ENCODE data around the gene PTBP1. TPM values are rescaled to one million over a fixed set of nuclear protein-coding genes. Genes with fewer than 3 reads are reported as not detected.

The PTBP1 gene
- total RNA-seq, 1 experiment from 2014 or later, result 712 TPM

DNA sequence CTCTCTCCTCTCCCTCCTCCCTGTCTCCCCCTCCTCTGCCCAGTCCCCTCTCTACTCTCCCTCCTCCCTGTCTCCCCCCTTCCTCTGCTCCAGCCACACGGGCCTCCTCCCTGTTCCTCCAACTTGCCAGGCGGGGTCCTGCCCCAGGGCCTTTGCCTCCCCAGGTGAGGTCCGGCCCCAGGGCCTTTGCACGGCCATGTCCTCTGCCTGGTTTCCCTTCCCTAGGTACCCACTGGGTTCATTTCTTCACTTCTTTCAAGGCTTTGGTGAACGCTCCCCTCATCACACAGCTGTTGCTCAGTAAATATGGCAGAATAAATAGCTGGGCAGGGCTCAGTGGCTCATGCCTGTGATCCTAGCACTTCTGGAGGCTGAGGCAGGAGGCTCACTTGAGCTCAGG lies 25.2 kb upstream of the PTBP1 start:
- Mint-ChIP-seq H3K27me3 (ENCODE audit: low read depth) (peaks cover 3% of the 10 kb centered on the region), H3K4me3 (no peak overlapping the region), H3K27ac (no peak overlapping the region), H3K4me1 (no peaks in the 10 kb centered on the region), H3K9me3 (no peaks in the 10 kb centered on the region; a peak in 2 of 5 replicates), H3K36me3 (ENCODE audit: insufficient read depth in 1 of 3, low read depth in 3 of 3) (no peaks in the 10 kb centered on the region)
- H3K23ac ChIP-seq (ENCODE audit: insufficient read length, low read depth, low read length), result no peak overlapping the region
- no peak overlapping the region for H3K4ac ChIP-seq (ENCODE audit: low read depth, low read length)
- H2BK12ac ChIP-seq (ENCODE audit: insufficient read length, low read depth, low read length), result no peak overlapping the region
- H4K91ac ChIP-seq (ENCODE audit: insufficient read length, low read depth, low read length), result no peak overlapping the region
- H3T11ph ChIP-seq (ENCODE audit: low read length), result no peak overlapping the region
- H3K27me3 ChIP-seq (ENCODE audit: insufficient read depth, low read length), result no peaks in the 10 kb centered on the region
- no peak overlapping the region for H3K18ac ChIP-seq (ENCODE audit: insufficient read length, low read depth, low read length)
- TF ChIP-seq, protein P1, sequence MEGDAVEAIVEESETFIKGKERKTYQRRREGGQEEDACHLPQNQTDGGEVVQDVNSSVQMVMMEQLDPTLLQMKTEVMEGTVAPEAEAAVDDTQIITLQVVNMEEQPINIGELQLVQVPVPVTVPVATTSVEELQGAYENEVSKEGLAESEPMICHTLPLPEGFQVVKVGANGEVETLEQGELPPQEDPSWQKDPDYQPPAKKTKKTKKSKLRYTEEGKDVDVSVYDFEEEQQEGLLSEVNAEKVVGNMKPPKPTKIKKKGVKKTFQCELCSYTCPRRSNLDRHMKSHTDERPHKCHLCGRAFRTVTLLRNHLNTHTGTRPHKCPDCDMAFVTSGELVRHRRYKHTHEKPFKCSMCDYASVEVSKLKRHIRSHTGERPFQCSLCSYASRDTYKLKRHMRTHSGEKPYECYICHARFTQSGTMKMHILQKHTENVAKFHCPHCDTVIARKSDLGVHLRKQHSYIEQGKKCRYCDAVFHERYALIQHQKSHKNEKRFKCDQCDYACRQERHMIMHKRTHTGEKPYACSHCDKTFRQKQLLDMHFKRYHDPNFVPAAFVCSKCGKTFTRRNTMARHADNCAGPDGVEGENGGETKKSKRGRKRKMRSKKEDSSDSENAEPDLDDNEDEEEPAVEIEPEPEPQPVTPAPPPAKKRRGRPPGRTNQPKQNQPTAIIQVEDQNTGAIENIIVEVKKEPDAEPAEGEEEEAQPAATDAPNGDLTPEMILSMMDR (conservative IDR thresholded peaks at IDR 0.05), result no peak
- WGBS (ENCODE audit: extremely low coverage, insufficient read length, low lambda C conversion rate), result no CpG with 5 or more reads among the region's 5 CpGs
- no peak overlapping the region for H2BK20ac ChIP-seq (ENCODE audit: low read depth, low read length, poor library complexity, severe bottlenecking)
- H3K23me2 ChIP-seq (ENCODE audit: insufficient read length, low read depth, low read length, poor library complexity, severe bottlenecking), result no peaks in the 10 kb centered on the region
- H3K9me3 ChIP-seq (ENCODE audit: control insufficient read depth, low read depth, low read length), result no peaks in the 10 kb centered on the region
- no peak overlapping the region for H2AFZ ChIP-seq (ENCODE audit: low read length)
- no peak for DNase-seq
- H4K20me1 ChIP-seq (ENCODE audit: control insufficient read depth, insufficient read depth, insufficient read length), result no peaks in the 10 kb centered on the region
- no peak overlapping the region for H4K8ac ChIP-seq (replicated peaks; ENCODE audit: insufficient read length, low read depth, low read length)
- no peak overlapping the region for H2AK5ac ChIP-seq (ENCODE audit: insufficient read length, low read length)
- no peaks in the 10 kb centered on the region for H3K79me1 ChIP-seq (ENCODE audit: insufficient read depth, low read depth, low read length, poor library complexity, severe bottlenecking)
- no peak overlapping the region for H2BK15ac ChIP-seq (ENCODE audit: low read depth, low read length)
- H3K79me2 ChIP-seq (ENCODE audit: insufficient read depth, low read length), result no peaks in the 10 kb centered on the region
- H3K56ac ChIP-seq (ENCODE audit: insufficient read length, low read depth, low read length), result no peak overlapping the region
- no peak overlapping the region for H3K9ac ChIP-seq (ENCODE audit: extremely low read depth, insufficient read length, low read length)
- H3K27ac ChIP-seq (ENCODE audit: insufficient read length, low read depth, low read length), result no peak overlapping the region
- no peak overlapping the region for H4K5ac ChIP-seq (ENCODE audit: insufficient read length, low read depth, low read length)
- H3K14ac ChIP-seq (ENCODE audit: insufficient read depth, low read length), result no peak overlapping the region
- H3K4me1 ChIP-seq (ENCODE audit: insufficient read depth, low read length), result no peaks in the 10 kb centered on the region
- no peak overlapping the region for H2BK120ac ChIP-seq (ENCODE audit: low read depth, low read length, poor library complexity, severe bottlenecking)
- H3K4me2 ChIP-seq (ENCODE audit: insufficient read depth, insufficient read length, low read length), result no peak overlapping the region
- H2BK5ac ChIP-seq (ENCODE audit: insufficient read length, low read length), result no peak overlapping the region

Data from H9 (cell line).